Kidney epithelial cell (primary cell): ENCODE measurements around the gene FBXO17. TPM values are rescaled to one million over a fixed set of nuclear protein-coding genes. Genes with fewer than 3 reads are reported as not detected.
"Not testable (repeated sequence)": the region's sequence is repeated elsewhere in the genome, so short reads cannot be mapped to it uniquely, and the experiment has no call there.

Experiments used
- DNase-seq: peaks from one replicate; pipeline ENCODE4 v3.0.0-alpha.2; 2010; ENCODE audit warnings: low read depth
- H3K27me3 ChIP-seq: 2 replicates; pipeline ENCODE4 v1.6.0; 2011; ENCODE audit warnings: low read length; ENCODE audit not compliant: control insufficient read depth, insufficient read depth
- H3K36me3 ChIP-seq: 2 replicates; pipeline ENCODE4 v1.5.1; 2011; ENCODE audit warnings: low read length; ENCODE audit not compliant: control insufficient read depth, insufficient read depth
- H3K4me3 ChIP-seq: 2 replicates; pipeline ENCODE4 v1.5.1; 2011; ENCODE audit warnings: low read depth, mild to moderate bottlenecking, control low read depth, low read length
- total RNA-seq: library from RNA; depleted of rRNA; stranded (reverse); fragments of >200 nt; gene quantifications from 2 replicates; pipeline ENCODE4 v1.2.3, GENCODE V29; 2015
- TF ChIP-seq, protein P1 (sequence below): IDR thresholded peaks from 2 replicates; pipeline ENCODE4 v1.5.1; 2011; ENCODE audit warnings: mild to moderate bottlenecking, moderate library complexity, low read length, control low read depth, inconsistent platforms; ENCODE audit not compliant: insufficient read depth, poor library complexity, severe bottlenecking

FBXO17 gene
- total RNA-seq, 1 donor from 2014 or later = 17.9 TPM

DNA sequence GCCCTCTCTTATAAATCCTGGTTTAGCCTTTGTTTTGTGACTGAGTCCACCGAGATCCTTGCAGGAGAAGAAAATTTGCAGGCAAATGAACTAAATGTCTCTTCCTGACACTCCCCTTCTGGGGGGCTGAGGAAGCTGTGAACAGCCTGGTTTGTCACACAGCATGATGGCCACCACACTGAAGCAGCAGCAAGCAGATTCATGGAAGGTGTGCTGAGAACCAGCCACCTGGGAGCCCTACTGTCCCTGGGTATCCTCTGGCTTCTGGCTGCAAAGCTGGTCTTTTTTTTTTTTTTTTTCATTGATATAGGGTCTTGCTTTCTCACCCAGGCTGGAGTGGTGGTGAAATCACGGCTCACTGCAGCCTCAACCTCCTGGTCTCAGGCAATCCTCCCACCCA lies 33.6 kb downstream of the FBXO17 start:
- no peak for DNase-seq
- TF ChIP-seq, protein P1, sequence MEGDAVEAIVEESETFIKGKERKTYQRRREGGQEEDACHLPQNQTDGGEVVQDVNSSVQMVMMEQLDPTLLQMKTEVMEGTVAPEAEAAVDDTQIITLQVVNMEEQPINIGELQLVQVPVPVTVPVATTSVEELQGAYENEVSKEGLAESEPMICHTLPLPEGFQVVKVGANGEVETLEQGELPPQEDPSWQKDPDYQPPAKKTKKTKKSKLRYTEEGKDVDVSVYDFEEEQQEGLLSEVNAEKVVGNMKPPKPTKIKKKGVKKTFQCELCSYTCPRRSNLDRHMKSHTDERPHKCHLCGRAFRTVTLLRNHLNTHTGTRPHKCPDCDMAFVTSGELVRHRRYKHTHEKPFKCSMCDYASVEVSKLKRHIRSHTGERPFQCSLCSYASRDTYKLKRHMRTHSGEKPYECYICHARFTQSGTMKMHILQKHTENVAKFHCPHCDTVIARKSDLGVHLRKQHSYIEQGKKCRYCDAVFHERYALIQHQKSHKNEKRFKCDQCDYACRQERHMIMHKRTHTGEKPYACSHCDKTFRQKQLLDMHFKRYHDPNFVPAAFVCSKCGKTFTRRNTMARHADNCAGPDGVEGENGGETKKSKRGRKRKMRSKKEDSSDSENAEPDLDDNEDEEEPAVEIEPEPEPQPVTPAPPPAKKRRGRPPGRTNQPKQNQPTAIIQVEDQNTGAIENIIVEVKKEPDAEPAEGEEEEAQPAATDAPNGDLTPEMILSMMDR = no peak
- no peaks in the 10 kb centered on the region for H3K27me3 ChIP-seq
- no peak overlapping the region for H3K4me3 ChIP-seq
- peaks cover 2% of the 10 kb centered on the region for H3K36me3 ChIP-seq

DNA sequence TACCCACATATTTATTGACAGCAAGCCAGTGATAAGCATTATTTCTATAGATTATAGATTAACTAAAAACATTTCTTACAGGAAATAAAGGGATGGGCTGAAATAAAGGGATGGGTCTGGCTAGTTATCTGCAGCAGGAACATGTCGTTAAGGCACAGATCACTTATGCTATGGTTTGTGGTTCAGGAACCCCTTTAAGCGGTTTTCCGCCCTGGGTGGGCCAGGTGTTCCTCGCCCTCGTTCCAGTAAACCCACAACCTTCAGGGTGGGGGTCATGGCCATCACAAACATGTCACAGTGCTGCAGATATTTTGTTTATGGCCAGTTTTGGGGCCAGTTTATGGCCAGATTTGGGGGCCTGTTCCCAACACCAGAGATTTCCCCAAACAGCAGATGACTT lies 34.1 kb downstream of the FBXO17 start:
- not testable (repeated sequence) for H3K36me3 ChIP-seq, H3K4me3 ChIP-seq, H3K27me3 ChIP-seq, DNase-seq

DNA sequence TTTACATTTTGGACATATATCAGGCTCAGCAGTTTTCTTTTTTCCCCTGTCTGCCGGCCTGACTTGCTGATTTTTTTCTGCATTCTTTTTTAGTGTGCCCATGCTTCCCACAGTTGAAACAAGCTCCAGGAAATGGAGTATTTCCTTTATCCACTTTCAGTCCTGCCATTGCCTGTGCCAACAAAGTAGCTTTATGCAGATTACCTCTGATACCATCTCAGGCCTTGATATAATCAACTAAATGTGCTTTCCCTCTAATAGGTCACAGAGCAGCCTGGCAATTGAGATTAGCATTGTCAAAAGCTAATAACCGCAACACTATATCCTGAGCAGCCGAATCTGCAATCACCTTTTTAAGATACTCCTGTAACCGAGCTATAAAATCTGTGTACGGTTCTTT lies 35.6 kb downstream of the FBXO17 start:
- no peak overlapping the region for H3K4me3 ChIP-seq
- TF ChIP-seq, protein P1 = no peak
- H3K36me3 ChIP-seq = no peaks in the 10 kb centered on the region
- DNase-seq = no peak
- H3K27me3 ChIP-seq = no peaks in the 10 kb centered on the region

DNA sequence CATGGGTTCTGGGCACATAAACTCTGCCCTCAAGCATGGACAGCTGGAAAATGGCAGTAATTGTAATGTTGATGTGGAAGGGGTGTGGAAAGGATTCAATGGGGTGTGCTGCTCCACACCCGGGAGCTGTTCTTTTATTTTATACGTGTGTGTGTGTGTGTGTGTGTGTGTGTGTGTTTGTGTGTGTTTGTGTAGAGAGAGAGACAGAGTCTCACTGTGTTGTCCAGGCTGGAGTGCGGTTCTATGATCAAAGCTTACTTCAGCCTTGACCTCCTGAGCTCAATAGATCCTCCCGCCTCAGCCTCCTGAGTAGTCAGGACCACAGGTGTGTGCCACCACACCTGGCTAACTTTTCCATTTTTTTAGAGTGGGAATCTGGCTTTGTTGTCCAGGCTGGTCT lies 42.0 kb downstream of the FBXO17 start:
- no peak overlapping the region for H3K4me3 ChIP-seq
- no peaks in the 10 kb centered on the region for H3K27me3 ChIP-seq
- H3K36me3 ChIP-seq = peaks cover 1% of the 10 kb centered on the region
- no peak for DNase-seq
- TF ChIP-seq, protein P1 = no peak

DNA sequence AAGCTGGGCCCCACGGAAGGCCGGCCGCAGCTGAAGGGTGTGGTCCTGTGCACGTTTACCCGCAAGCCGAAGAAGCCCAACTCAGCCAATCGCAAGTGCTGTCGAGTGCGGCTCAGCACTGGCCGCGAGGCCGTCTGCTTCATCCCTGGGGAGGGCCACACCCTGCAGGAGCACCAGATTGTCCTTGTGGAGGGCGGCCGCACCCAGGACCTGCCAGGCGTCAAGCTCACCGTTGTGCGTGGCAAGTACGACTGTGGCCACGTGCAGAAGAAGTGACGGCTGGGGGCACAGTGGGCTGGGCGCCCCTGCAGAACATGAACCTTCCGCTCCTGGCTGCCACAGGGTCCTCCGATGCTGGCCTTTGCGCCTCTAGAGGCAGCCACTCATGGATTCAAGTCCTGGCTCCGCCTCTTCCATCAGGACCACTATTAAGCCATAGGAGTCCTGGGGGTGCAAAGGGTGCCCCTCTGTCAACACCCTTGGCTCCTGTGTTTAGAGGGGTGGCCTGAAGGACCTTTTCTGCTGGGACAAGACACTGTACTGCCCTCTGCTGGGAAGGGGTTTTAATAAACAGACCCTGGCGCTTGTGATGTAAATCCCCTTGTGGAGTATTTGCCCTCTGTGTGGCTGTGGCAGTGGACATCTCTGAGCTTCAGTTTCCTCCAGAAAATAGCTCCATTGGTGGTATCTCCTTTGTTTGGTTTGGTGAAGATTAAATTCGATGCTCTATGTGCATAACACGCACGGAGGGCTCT lies 42.9 kb downstream of the FBXO17 start:
- Histone ChIP-seq H3K27me3 (no peaks in the 10 kb centered on the region), H3K4me3 (no peak overlapping the region), H3K36me3 (peaks cover 1% of the 10 kb centered on the region)
- TF ChIP-seq, protein P1 = peak; percentile 42
- peak; percentile 7 for DNase-seq

DNA sequence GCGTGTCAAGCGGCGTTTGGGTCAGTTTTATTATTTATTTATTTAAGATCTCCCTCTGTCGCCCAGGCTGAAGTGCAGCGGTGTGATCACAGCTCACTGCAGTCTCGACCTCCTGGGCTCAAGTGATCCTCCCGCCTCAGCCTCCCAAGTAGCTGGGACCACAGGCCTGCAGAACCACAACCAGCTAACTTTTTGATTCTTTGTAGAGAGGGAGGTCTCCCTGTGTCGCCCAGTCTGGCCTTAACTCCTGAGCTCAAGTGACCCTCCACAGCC lies 44.1 kb downstream of the FBXO17 start:
- peaks cover 1% of the 10 kb centered on the region for H3K36me3 ChIP-seq
- DNase-seq = no peak
- TF ChIP-seq, protein P1 = no peak
- H3K27me3 ChIP-seq = no peaks in the 10 kb centered on the region
- peak overlapping the region; percentile 51 for H3K4me3 ChIP-seq
